C4-2B (cell line): ENCODE measurements around the gene ZBTB5.

Experiments
- CTCF ChIP-seq: fragments of 450-650 bp; conservative IDR thresholded peaks from 2 replicates; pipeline ENCODE4 v1.5.1; 2017; ENCODE audit warnings: mild to moderate bottlenecking
- ZFX ChIP-seq: fragments of 450-650 bp; IDR thresholded peaks from 2 replicates; pipeline ENCODE4 v1.6.1; 2017

GRCh38 chr9:37445832-37446231, 19.4 kb downstream of the ZBTB5 start:
- TF ChIP-seq CTCF = no peak
- TF ChIP-seq ZFX = no peak
